H1 (cell line): Measurements from ENCODE around the gene BHLHE23. TPM values are rescaled to one million over a fixed set of nuclear protein-coding genes. Genes with fewer than 3 reads are reported as not detected.

Experiments used
- BCL11A ChIP-seq, 2 experiments: IDR thresholded peaks; one replicate each; pipeline ENCODE4 v1.6.1; 2011; ENCODE audit warnings: low read depth in 2 of 2, low read length in 2 of 2, mild to moderate bottlenecking in 2 of 2
- CBX5 ChIP-seq: fragments of 300-800, 300-1000 bp; sonication (generic); IDR thresholded peaks from 2 replicates; pipeline ENCODE4 v1.7.1; 2016; ENCODE audit warnings: antibody characterized with exemption, low read length, low read depth
- FOSL1 ChIP-seq: IDR thresholded peaks from 2 replicates; pipeline ENCODE4 v1.6.1; 2011; ENCODE audit warnings: mild to moderate bottlenecking, low read depth, low read length, moderate library complexity; ENCODE audit not compliant: insufficient read depth
- KDM5A ChIP-seq: fragments of 200-600 bp; IDR thresholded peaks from 2 replicates; pipeline ENCODE4 v1.7.1; 2012; ENCODE audit warnings: mild to moderate bottlenecking, low read length, inconsistent platforms, mixed read lengths
- SAP30 ChIP-seq: fragments of 300-600 bp; sonication (generic); IDR thresholded peaks from 2 replicates; pipeline ENCODE4 v1.7.1; 2012; ENCODE audit warnings: low read length, moderate library complexity, mild to moderate bottlenecking, inconsistent platforms; ENCODE audit not compliant: insufficient read depth, insufficient replicate concordance
- polyA plus RNA-seq, 7 experiments: library from polyadenylated mRNA; depleted of rRNA in 3 of 7; stranded (reverse) in 5 of 7; unstranded in 2 of 7; fragments of >200 nt in 5 of 7; fragments of 200-250 nt in 2 of 7; gene quantifications; 1 replicate in 5 of 7; 2 replicates in 1 of 7; 4 replicates in 1 of 7; pipeline versions ENCODE4 v1.2.1 to v1.2.3, GENCODE V29; 2011 to 2013; ENCODE audit warnings: missing spikeins in 2 of 7, mixed read lengths in 2 of 7
- total RNA-seq: library from RNA; stranded (reverse); fragmentation: NEBNext Ultra II Directional; extraction: Animal tissue kit (Norgen Biotek cat#: 25700); gene quantifications from 2 replicates; pipeline ENCODE4 v1.2.1, GENCODE V29; 2021
- TF ChIP-seq, protein P1 (sequence below): fragments of 300-600 bp; sonication (generic); IDR thresholded peaks from 2 replicates; pipeline ENCODE4 v1.7.1; 2012; ENCODE audit warnings: low read length, moderate library complexity, mild to moderate bottlenecking, inconsistent platforms; ENCODE audit not compliant: insufficient replicate concordance
- TF ChIP-seq, protein P2 (sequence below), 3 experiments: IDR thresholded peaks; 1 replicate in 2 of 3; 2 replicates in 1 of 3; pipeline versions ENCODE4 v1.5.1 to v1.6.1; 2011; ENCODE audit warnings: low read length in 3 of 3, mild to moderate bottlenecking in 3 of 3, inconsistent platforms in 2 of 3, low read depth in 1 of 3, moderate library complexity in 1 of 3; ENCODE audit not compliant: insufficient read depth in 1 of 3; ENCODE audit errors: control extremely low read depth in 1 of 3

BHLHE23 gene
- total and polyA plus RNA-seq, 2 of the 8 experiments (the other 6 are each of a cell fraction or from before 2014, with no cell fraction given): 0.47 TPM; not detected in 1

DNA sequence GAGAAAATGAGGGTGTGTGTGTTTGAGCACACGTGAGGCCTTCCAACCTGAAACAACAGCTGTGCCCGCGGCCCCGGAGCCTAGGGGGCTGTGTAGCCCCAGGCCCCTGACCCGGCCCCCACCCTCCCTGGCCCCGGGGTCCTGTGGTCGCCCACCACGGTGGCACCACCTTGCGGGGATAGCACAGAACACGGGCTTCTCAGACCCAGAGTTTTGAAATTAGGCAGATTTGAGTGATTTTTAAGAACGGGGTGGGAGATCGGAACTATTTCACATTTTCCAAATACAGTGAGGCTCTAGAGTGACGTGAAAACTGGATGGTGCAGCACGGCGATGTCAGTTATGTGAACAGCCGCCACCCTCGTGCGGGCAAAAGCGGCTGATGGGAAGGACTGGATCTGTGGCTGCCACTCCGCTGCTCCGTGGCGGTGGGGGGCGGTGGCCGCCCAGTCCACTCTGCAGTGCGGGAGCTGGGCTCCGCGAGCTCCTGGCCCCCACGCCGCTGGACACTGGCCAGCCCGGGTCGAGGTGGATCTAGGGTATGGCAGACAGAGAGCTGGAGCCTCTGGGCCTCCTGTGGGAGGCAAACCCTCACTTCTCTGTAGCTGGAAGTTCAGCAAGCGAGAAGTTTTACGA is 17.3 kb upstream of the BHLHE23 start (continued):
- TF ChIP-seq, protein P1, sequence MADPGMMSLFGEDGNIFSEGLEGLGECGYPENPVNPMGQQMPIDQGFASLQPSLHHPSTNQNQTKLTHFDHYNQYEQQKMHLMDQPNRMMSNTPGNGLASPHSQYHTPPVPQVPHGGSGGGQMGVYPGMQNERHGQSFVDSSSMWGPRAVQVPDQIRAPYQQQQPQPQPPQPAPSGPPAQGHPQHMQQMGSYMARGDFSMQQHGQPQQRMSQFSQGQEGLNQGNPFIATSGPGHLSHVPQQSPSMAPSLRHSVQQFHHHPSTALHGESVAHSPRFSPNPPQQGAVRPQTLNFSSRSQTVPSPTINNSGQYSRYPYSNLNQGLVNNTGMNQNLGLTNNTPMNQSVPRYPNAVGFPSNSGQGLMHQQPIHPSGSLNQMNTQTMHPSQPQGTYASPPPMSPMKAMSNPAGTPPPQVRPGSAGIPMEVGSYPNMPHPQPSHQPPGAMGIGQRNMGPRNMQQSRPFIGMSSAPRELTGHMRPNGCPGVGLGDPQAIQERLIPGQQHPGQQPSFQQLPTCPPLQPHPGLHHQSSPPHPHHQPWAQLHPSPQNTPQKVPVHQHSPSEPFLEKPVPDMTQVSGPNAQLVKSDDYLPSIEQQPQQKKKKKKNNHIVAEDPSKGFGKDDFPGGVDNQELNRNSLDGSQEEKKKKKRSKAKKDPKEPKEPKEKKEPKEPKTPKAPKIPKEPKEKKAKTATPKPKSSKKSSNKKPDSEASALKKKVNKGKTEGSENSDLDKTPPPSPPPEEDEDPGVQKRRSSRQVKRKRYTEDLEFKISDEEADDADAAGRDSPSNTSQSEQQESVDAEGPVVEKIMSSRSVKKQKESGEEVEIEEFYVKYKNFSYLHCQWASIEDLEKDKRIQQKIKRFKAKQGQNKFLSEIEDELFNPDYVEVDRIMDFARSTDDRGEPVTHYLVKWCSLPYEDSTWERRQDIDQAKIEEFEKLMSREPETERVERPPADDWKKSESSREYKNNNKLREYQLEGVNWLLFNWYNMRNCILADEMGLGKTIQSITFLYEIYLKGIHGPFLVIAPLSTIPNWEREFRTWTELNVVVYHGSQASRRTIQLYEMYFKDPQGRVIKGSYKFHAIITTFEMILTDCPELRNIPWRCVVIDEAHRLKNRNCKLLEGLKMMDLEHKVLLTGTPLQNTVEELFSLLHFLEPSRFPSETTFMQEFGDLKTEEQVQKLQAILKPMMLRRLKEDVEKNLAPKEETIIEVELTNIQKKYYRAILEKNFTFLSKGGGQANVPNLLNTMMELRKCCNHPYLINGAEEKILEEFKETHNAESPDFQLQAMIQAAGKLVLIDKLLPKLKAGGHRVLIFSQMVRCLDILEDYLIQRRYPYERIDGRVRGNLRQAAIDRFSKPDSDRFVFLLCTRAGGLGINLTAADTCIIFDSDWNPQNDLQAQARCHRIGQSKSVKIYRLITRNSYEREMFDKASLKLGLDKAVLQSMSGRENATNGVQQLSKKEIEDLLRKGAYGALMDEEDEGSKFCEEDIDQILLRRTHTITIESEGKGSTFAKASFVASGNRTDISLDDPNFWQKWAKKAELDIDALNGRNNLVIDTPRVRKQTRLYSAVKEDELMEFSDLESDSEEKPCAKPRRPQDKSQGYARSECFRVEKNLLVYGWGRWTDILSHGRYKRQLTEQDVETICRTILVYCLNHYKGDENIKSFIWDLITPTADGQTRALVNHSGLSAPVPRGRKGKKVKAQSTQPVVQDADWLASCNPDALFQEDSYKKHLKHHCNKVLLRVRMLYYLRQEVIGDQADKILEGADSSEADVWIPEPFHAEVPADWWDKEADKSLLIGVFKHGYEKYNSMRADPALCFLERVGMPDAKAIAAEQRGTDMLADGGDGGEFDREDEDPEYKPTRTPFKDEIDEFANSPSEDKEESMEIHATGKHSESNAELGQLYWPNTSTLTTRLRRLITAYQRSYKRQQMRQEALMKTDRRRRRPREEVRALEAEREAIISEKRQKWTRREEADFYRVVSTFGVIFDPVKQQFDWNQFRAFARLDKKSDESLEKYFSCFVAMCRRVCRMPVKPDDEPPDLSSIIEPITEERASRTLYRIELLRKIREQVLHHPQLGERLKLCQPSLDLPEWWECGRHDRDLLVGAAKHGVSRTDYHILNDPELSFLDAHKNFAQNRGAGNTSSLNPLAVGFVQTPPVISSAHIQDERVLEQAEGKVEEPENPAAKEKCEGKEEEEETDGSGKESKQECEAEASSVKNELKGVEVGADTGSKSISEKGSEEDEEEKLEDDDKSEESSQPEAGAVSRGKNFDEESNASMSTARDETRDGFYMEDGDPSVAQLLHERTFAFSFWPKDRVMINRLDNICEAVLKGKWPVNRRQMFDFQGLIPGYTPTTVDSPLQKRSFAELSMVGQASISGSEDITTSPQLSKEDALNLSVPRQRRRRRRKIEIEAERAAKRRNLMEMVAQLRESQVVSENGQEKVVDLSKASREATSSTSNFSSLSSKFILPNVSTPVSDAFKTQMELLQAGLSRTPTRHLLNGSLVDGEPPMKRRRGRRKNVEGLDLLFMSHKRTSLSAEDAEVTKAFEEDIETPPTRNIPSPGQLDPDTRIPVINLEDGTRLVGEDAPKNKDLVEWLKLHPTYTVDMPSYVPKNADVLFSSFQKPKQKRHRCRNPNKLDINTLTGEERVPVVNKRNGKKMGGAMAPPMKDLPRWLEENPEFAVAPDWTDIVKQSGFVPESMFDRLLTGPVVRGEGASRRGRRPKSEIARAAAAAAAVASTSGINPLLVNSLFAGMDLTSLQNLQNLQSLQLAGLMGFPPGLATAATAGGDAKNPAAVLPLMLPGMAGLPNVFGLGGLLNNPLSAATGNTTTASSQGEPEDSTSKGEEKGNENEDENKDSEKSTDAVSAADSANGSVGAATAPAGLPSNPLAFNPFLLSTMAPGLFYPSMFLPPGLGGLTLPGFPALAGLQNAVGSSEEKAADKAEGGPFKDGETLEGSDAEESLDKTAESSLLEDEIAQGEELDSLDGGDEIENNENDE: no peak
- TF ChIP-seq KDM5A (no peak), CBX5 (no peak), SAP30 (no peak), BCL11A (IDR thresholded peaks at IDR 0.05; ENCODE audit: low read depth in 2 of 2, low read length in 2 of 2) (no peak), FOSL1 (no peak)
- TF ChIP-seq, protein P2, sequence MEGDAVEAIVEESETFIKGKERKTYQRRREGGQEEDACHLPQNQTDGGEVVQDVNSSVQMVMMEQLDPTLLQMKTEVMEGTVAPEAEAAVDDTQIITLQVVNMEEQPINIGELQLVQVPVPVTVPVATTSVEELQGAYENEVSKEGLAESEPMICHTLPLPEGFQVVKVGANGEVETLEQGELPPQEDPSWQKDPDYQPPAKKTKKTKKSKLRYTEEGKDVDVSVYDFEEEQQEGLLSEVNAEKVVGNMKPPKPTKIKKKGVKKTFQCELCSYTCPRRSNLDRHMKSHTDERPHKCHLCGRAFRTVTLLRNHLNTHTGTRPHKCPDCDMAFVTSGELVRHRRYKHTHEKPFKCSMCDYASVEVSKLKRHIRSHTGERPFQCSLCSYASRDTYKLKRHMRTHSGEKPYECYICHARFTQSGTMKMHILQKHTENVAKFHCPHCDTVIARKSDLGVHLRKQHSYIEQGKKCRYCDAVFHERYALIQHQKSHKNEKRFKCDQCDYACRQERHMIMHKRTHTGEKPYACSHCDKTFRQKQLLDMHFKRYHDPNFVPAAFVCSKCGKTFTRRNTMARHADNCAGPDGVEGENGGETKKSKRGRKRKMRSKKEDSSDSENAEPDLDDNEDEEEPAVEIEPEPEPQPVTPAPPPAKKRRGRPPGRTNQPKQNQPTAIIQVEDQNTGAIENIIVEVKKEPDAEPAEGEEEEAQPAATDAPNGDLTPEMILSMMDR (IDR thresholded peaks at IDR 0.05; ENCODE audit: control extremely low read depth in 1 of 3, insufficient read depth in 1 of 3, low read depth in 1 of 3, low read length in 3 of 3): no peak
